Endometrial microvascular endothelial cells (primary cell): ENCODE measurements around the gene ZC3H18. TPM values are rescaled to one million over a fixed set of nuclear protein-coding genes. Genes with fewer than 3 reads are reported as not detected.

Experiments
- in situ Hi-C: cut with HindIII; loops from 2 replicates; pipeline ENCODE4 v1.10.0; 2017; ENCODE audit warnings: low sequenced_read_pairs, low pct_unique_long_range_greater_than_20kb; ENCODE audit errors: inconsistent ontology term
- total RNA-seq: library from RNA; depleted of rRNA; stranded (reverse); fragments of >200 nt; gene quantifications from one replicate; pipeline ENCODE4 v1.2.3, GENCODE V29; 2015; ENCODE audit errors: inconsistent ontology term

The ZC3H18 gene
- total RNA-seq, 1 donor from 2014 or later = 13.1 TPM

DNA sequence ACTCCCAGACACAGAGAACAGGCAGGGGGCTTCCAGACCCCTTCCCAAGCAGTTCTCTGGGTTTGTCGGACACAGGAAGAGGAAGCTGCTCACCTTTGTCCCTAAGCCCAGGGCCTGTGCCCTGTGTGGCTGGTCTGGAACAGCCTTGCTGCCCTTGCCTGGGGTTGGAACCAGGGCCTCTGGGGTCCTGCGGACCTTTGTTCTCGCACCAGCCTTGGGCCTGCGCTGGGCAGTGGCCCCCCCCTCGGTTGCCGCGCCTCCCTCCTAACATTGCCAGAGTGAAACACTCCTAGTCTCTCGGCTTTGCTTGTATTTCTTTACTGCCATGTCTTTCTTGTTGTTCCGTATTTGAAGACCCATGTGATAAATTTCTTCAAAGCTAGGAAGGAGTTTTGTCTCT lies 59.6 kb downstream of the ZC3H18 start:
- in situ Hi-C loops = no loop called here

DNA sequence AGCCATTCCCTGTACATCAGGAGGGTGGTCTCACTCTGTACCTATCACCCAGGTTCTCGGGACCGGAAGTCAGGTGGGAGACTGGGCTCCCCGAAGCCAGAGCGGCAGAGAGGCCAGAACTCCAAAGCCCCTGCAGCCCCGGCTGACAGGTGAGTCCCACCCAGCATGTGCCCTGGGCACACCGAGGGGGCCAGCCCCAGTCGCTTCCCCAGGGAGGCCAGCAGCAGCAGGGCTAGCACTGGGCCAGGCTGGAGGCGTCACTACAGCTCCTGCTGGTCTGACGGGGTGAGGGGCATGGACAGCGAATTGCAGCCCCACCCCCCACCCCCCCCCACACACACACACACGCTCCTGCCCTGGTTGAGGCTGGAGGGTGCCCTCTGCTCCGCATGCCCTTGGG lies 60.2 kb downstream of the ZC3H18 start:
- in situ Hi-C loops = no loop called here

DNA sequence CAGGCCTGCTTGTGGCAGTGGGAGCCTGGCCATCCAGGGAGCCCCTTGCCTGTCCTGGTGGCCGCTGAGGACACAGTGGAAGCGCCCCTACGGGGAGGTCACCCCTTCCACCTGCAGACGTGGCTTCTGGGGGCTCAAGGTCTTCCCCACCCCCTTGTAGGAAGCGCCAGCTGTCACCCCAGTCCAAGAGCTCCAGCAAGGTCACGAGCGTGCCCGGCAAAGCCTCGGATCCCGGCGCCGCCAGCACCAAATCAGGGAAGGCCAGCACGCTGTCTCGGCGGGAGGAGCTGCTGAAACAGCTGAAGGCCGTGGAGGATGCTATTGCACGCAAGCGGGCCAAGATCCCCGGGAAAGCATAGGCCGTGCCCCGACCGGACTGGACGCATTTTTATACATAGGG lies 60.7 kb downstream of the ZC3H18 start:
- in situ Hi-C loops = no loop called here

DNA sequence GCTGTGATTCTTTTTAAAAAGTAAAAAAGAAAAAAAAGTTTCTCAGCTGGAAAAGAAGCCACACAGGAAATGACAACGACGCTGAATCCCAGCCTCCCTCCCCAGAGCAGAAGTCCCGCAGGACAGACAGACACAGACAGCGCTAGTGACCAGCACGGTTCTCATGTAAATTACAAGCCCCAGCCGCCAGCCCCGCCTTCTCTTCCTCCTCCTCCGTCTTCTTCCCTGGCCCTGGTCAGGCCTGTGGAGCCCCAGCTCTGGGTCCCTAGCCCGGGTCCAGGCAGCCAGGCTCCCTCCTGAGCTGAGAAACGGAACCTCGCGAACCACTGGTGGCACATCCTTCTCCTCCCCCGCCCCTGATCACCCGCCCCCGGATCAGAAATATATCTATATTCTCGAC lies 61.2 kb downstream of the ZC3H18 start:
- in situ Hi-C loops = no loop called here

- in situ Hi-C loops = no loop called here
Measured at GRCh38 chr16:88631920-88632586, 61.9 kb downstream of the ZC3H18 start.

- in situ Hi-C loops = no loop called here
Measured at GRCh38 chr16:88632587-88632930, 62.4 kb downstream of the ZC3H18 start.

- in situ Hi-C loops = no loop called here
Measured at GRCh38 chr16:88633684-88634140, 63.5 kb downstream of the ZC3H18 start.

DNA sequence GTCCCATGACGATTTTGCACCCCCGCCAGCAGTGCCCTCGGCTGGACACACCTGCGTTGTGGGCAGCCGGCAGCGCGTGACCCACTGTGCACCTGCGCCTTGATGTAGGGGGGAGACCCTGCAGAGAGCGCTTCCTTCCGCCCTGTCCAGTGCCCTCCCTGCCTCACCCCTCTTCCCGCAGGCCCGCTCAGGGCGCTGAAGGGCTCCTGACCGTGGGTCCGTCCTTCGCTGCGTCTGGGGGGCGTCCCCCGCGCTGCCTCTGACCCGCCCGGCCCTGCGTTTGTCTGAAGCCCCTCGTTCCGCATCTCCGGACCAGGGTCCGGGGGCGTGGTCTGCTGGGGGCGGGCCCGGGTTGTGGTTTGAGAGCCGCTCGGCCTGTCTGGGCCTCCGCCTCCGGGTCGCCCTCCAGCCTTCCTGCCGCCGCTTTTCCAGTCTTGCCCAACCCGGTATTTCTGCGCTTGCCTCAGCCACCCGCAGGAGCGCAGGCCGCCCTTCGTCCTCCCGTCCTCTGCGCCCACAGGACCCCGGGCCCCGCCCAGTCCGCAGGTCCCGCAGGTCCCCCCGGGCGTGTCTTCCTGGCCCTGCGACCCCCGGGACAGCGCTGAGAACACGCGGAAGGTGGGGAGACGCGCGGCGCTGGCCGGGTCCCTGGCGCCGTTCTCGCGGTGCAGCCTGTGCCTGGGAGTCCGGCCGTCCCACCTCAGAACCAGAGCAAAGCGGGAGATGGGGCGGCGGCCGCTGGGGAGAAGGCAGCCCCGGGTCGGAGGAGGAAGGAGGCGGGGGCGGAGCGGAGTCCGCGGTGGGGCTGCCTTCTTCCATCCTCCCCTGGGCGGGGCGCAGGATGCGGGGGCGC lies 64.2 kb downstream of the ZC3H18 start:
- in situ Hi-C loops = no loop called here

- in situ Hi-C loops = no loop called here
Measured at GRCh38 chr16:88634994-88635670, 64.9 kb downstream of the ZC3H18 start.

DNA sequence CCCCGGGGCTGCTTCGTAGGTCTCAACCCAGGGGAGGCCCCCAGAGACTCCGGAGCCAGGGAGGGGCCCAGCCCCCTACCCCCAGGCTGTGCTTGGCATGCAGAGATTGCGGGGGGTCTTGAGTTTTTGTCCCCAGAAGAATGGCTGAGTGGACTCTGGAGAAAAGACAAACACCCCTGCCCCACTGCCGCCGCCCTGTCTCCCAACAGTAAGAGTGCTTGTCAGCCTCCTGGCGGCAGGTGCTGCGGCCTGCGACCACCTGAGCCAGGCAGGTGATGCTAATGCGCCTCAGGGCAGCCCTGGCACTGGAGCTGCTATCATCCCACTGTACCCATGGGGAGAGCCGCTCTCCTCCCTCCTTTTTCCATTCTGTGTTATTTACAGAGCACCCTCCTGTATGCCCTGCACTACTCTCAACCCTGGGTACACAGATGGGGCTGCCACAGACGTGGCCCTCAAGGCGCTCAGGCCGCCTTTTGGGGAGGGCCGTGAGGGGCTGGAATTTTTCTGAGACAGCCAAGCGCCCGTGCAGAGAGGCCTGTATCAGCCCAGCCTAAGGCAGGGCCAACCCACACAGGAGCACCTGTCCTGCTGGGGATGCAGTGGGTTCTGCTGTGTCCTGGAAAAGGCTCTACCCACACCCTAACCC lies 65.6 kb downstream of the ZC3H18 start:
- in situ Hi-C loops = no loop called here

- in situ Hi-C loops = no loop called here
Measured at GRCh38 chr16:88636488-88637265, 66.5 kb downstream of the ZC3H18 start.

GRCh38 chr16:88638323-88639230 lies 68.4 kb downstream of the ZC3H18 start, which contains the start of gene IL17C:
Gene IL17C, plus strand, starts transcription at chr16:88638572. Its CDS starts 70 bp downstream, at chr16:88638642.
- in situ Hi-C loops = no loop called here

- in situ Hi-C loops = no loop called here
Measured at GRCh38 chr16:88639231-88640038, 69.2 kb downstream of the ZC3H18 start.

DNA sequence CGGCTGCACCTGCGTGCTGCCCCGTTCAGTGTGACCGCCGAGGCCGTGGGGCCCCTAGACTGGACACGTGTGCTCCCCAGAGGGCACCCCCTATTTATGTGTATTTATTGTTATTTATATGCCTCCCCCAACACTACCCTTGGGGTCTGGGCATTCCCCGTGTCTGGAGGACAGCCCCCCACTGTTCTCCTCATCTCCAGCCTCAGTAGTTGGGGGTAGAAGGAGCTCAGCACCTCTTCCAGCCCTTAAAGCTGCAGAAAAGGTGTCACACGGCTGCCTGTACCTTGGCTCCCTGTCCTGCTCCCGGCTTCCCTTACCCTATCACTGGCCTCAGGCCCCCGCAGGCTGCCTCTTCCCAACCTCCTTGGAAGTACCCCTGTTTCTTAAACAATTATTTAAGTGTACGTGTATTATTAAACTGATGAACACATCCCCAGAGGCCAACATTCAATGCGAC lies 69.9 kb downstream of the ZC3H18 start:
- in situ Hi-C loops = no loop called here

DNA sequence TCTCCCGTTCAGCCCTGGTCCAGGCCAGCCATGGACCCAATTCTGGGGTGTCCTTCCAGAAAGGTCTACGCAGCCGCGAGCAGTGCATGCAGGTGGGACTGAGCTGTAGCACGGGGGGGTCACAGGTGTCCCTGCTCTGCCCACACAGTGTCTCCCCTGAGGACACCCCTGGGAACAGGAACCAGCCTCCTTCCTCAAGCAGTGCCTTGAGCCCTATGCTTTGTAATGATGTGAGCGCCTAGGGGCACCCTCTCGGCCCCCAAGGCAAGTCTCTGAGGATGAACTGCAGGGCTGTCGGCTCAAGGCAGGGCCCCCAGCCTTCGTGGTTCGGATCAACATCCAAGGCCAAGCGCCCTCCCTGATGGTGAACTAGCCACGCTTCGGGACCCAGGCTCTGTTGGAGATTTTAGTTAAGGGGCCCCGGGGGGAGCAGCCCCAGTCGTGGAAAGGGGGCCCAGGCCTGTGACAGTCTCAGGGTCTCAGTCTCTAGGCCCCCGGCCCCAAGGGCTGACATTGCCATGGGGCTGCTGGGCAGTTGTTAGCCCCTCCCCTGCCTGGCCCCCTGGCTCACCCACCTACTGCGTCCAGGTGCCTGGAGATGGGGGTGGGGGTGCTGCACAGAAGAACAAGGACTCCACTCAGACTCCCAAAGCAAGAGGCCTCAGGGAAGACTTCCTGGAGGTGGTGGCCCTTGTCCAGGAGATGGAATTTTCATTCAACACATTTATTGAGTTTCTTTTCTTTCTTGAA lies 70.5 kb downstream of the ZC3H18 start:
- in situ Hi-C loops = no loop called here
